ENCODE data around the gene DTNBP1.

Gene DTNBP1

GRCh38 chr6:15662326-15663129 lies at the start of gene DTNBP1:
Gene DTNBP1, minus strand, starts transcription at chr6:15663028. Its CDS starts 159 bp downstream, at chr6:15662869.
- Histone ChIP-seq H3K9ac (ENCODE audit: low read depth in 1 of 2, low read length in 2 of 2) (peak within 1 kb of the TSS; percentile 71 to 93), H3K27ac (ENCODE audit: low read depth in 2 of 2, low read length in 2 of 2) (peak within 1 kb of the TSS; percentile 84 to 90), H3K4me3 (ENCODE audit: low read length in 2 of 2) (peak within 1 kb of the TSS; percentile 83 to 84), H3K4me1 (ENCODE audit: control insufficient read depth in 2 of 2, insufficient read depth in 2 of 2, low read length in 2 of 2) (peaks cover 0 to 11% of the 10 kb centered on the region in 2 donors), H3K9me3 (ENCODE audit: control insufficient read depth in 2 of 2, low read length in 2 of 2) (no peaks in the 10 kb centered on the region), H3K27me3 (ENCODE audit: control insufficient read depth in 2 of 2, insufficient read depth in 2 of 2, low read length in 2 of 2) (no peaks in the 10 kb centered on the region), H3K36me3 (ENCODE audit: control insufficient read depth in 2 of 2, insufficient read depth in 2 of 2, low read length in 2 of 2) (no peaks in the 10 kb centered on the region)

GRCh38 chr6:15709651-15710269 lies 46.9 kb upstream of the DTNBP1 start:
- H3K4me1 ChIP-seq (ENCODE audit: control insufficient read depth in 2 of 2, insufficient read depth in 2 of 2, low read length in 2 of 2), result no peaks in the 10 kb centered on the region
- H3K36me3 ChIP-seq (ENCODE audit: control insufficient read depth in 2 of 2, insufficient read depth in 2 of 2, low read length in 2 of 2), result no peaks in the 10 kb centered on the region
- no peaks in the 10 kb centered on the region for H3K27me3 ChIP-seq (ENCODE audit: control insufficient read depth in 2 of 2, insufficient read depth in 2 of 2, low read length in 2 of 2)
- no peak overlapping the region for H3K4me3 ChIP-seq (ENCODE audit: low read length in 2 of 2)
- H3K27ac ChIP-seq (ENCODE audit: low read depth in 2 of 2, low read length in 2 of 2), result no peak overlapping the region
- H3K9ac ChIP-seq (ENCODE audit: low read depth in 1 of 2, low read length in 2 of 2), result no peak overlapping the region
- no peaks in the 10 kb centered on the region for H3K9me3 ChIP-seq (ENCODE audit: control insufficient read depth in 2 of 2, low read length in 2 of 2)

- Histone ChIP-seq H3K36me3 (ENCODE audit: control insufficient read depth in 2 of 2, insufficient read depth in 2 of 2, low read length in 2 of 2) (no peaks in the 10 kb centered on the region), H3K27ac (ENCODE audit: low read depth in 2 of 2, low read length in 2 of 2) (no peak overlapping the region), H3K9me3 (ENCODE audit: control insufficient read depth in 2 of 2, low read length in 2 of 2) (no peaks in the 10 kb centered on the region), H3K4me3 (ENCODE audit: low read length in 2 of 2) (no peak overlapping the region), H3K9ac (ENCODE audit: low read depth in 1 of 2, low read length in 2 of 2) (no peak overlapping the region), H3K27me3 (ENCODE audit: control insufficient read depth in 2 of 2, insufficient read depth in 2 of 2, low read length in 2 of 2) (no peaks in the 10 kb centered on the region), H3K4me1 (ENCODE audit: control insufficient read depth in 2 of 2, insufficient read depth in 2 of 2, low read length in 2 of 2) (no peaks in the 10 kb centered on the region)
These were observed 45.4 kb upstream of the DTNBP1 start for GRCh38 chr6:15708231-15708630.

GRCh38 chr6:15705981-15706380 lies 43.2 kb upstream of the DTNBP1 start:
- Histone ChIP-seq H3K27ac (ENCODE audit: low read depth in 2 of 2, low read length in 2 of 2) (no peak overlapping the region), H3K4me1 (ENCODE audit: control insufficient read depth in 2 of 2, insufficient read depth in 2 of 2, low read length in 2 of 2) (no peaks in the 10 kb centered on the region), H3K36me3 (ENCODE audit: control insufficient read depth in 2 of 2, insufficient read depth in 2 of 2, low read length in 2 of 2) (no peaks in the 10 kb centered on the region), H3K9me3 (ENCODE audit: control insufficient read depth in 2 of 2, low read length in 2 of 2) (no peaks in the 10 kb centered on the region), H3K9ac (ENCODE audit: low read depth in 1 of 2, low read length in 2 of 2) (no peak overlapping the region), H3K27me3 (ENCODE audit: control insufficient read depth in 2 of 2, insufficient read depth in 2 of 2, low read length in 2 of 2) (no peaks in the 10 kb centered on the region), H3K4me3 (ENCODE audit: low read length in 2 of 2) (no peak overlapping the region)

GRCh38 chr6:15698471-15698870 lies 35.6 kb upstream of the DTNBP1 start:
- H3K4me3 ChIP-seq (ENCODE audit: low read length in 2 of 2), result no peak overlapping the region
- H3K9ac ChIP-seq (ENCODE audit: low read depth in 1 of 2, low read length in 2 of 2), result no peak overlapping the region
- no peaks in the 10 kb centered on the region for H3K4me1 ChIP-seq (ENCODE audit: control insufficient read depth in 2 of 2, insufficient read depth in 2 of 2, low read length in 2 of 2)
- no peaks in the 10 kb centered on the region for H3K36me3 ChIP-seq (ENCODE audit: control insufficient read depth in 2 of 2, insufficient read depth in 2 of 2, low read length in 2 of 2)
- no peak overlapping the region for H3K27ac ChIP-seq (ENCODE audit: low read depth in 2 of 2, low read length in 2 of 2)
- H3K9me3 ChIP-seq (ENCODE audit: control insufficient read depth in 2 of 2, low read length in 2 of 2), result no peaks in the 10 kb centered on the region
- no peaks in the 10 kb centered on the region for H3K27me3 ChIP-seq (ENCODE audit: control insufficient read depth in 2 of 2, insufficient read depth in 2 of 2, low read length in 2 of 2)

- Histone ChIP-seq H3K9me3 (ENCODE audit: control insufficient read depth in 2 of 2, low read length in 2 of 2) (no peaks in the 10 kb centered on the region), H3K27ac (ENCODE audit: low read depth in 2 of 2, low read length in 2 of 2) (no peak overlapping the region), H3K9ac (ENCODE audit: low read depth in 1 of 2, low read length in 2 of 2) (no peak overlapping the region), H3K4me3 (ENCODE audit: low read length in 2 of 2) (no peak overlapping the region), H3K36me3 (ENCODE audit: control insufficient read depth in 2 of 2, insufficient read depth in 2 of 2, low read length in 2 of 2) (no peaks in the 10 kb centered on the region), H3K27me3 (ENCODE audit: control insufficient read depth in 2 of 2, insufficient read depth in 2 of 2, low read length in 2 of 2) (no peaks in the 10 kb centered on the region), H3K4me1 (ENCODE audit: control insufficient read depth in 2 of 2, insufficient read depth in 2 of 2, low read length in 2 of 2) (no peaks in the 10 kb centered on the region)
These were observed 35.1 kb upstream of the DTNBP1 start for GRCh38 chr6:15697895-15698294.

- peak overlapping the region in 1 of 2 donors; percentile 66 for H3K27ac ChIP-seq (ENCODE audit: low read depth in 2 of 2, low read length in 2 of 2)
- peaks cover 11 to 21% of the 10 kb centered on the region in 2 donors for H3K4me1 ChIP-seq (ENCODE audit: control insufficient read depth in 2 of 2, insufficient read depth in 2 of 2, low read length in 2 of 2)
- H3K36me3 ChIP-seq (ENCODE audit: control insufficient read depth in 2 of 2, insufficient read depth in 2 of 2, low read length in 2 of 2), result no peaks in the 10 kb centered on the region
- peak overlapping the region; percentile 48 to 63 for H3K4me3 ChIP-seq (ENCODE audit: low read length in 2 of 2)
- no peaks in the 10 kb centered on the region for H3K27me3 ChIP-seq (ENCODE audit: control insufficient read depth in 2 of 2, insufficient read depth in 2 of 2, low read length in 2 of 2)
- H3K9me3 ChIP-seq (ENCODE audit: control insufficient read depth in 2 of 2, low read length in 2 of 2), result no peaks in the 10 kb centered on the region
- peak overlapping the region; percentile 60 to 65 for H3K9ac ChIP-seq (ENCODE audit: low read depth in 1 of 2, low read length in 2 of 2)
These were observed 28.5 kb upstream of the DTNBP1 start for GRCh38 chr6:15691250-15691869.

GRCh38 chr6:15690510-15690909 lies 27.7 kb upstream of the DTNBP1 start:
- no peaks in the 10 kb centered on the region for H3K9me3 ChIP-seq (ENCODE audit: control insufficient read depth in 2 of 2, low read length in 2 of 2)
- H3K4me1 ChIP-seq (ENCODE audit: control insufficient read depth in 2 of 2, insufficient read depth in 2 of 2, low read length in 2 of 2), result peaks cover 11 to 27% of the 10 kb centered on the region in 2 donors
- H3K36me3 ChIP-seq (ENCODE audit: control insufficient read depth in 2 of 2, insufficient read depth in 2 of 2, low read length in 2 of 2), result no peaks in the 10 kb centered on the region
- H3K27ac ChIP-seq (ENCODE audit: low read depth in 2 of 2, low read length in 2 of 2), result peak overlapping the region; percentile 56 to 66
- peak overlapping the region; percentile 52 to 60 for H3K9ac ChIP-seq (ENCODE audit: low read depth in 1 of 2, low read length in 2 of 2)
- H3K4me3 ChIP-seq (ENCODE audit: low read length in 2 of 2), result peak overlapping the region in 1 of 2 donors; percentile 43
- H3K27me3 ChIP-seq (ENCODE audit: control insufficient read depth in 2 of 2, insufficient read depth in 2 of 2, low read length in 2 of 2), result no peaks in the 10 kb centered on the region

GRCh38 chr6:15689586-15690482 lies 27.0 kb upstream of the DTNBP1 start:
- Histone ChIP-seq H3K36me3 (ENCODE audit: control insufficient read depth in 2 of 2, insufficient read depth in 2 of 2, low read length in 2 of 2) (no peaks in the 10 kb centered on the region), H3K4me1 (ENCODE audit: control insufficient read depth in 2 of 2, insufficient read depth in 2 of 2, low read length in 2 of 2) (peaks cover 11 to 27% of the 10 kb centered on the region in 2 donors), H3K9me3 (ENCODE audit: control insufficient read depth in 2 of 2, low read length in 2 of 2) (no peaks in the 10 kb centered on the region), H3K4me3 (ENCODE audit: low read length in 2 of 2) (no peak overlapping the region), H3K27ac (ENCODE audit: low read depth in 2 of 2, low read length in 2 of 2) (peak overlapping the region in 1 of 2 donors; percentile 66), H3K27me3 (ENCODE audit: control insufficient read depth in 2 of 2, insufficient read depth in 2 of 2, low read length in 2 of 2) (no peaks in the 10 kb centered on the region), H3K9ac (ENCODE audit: low read depth in 1 of 2, low read length in 2 of 2) (peak overlapping the region in 1 of 2 donors; percentile 60)

Data from mucosa of rectum (tissue), 2 donors.